GM19372 (cell line): ENCODE data around the gene SMCHD1.

Experiments used
- ATAC-seq: cut with Tn5 transposase; IDR thresholded peaks from one replicate; pipeline ENCODE4 v1.9.1; 2021; ENCODE audit warnings: mild to moderate bottlenecking, low read depth, moderate library complexity; ENCODE audit not compliant: unreplicated experiment

The SMCHD1 gene

DNA sequence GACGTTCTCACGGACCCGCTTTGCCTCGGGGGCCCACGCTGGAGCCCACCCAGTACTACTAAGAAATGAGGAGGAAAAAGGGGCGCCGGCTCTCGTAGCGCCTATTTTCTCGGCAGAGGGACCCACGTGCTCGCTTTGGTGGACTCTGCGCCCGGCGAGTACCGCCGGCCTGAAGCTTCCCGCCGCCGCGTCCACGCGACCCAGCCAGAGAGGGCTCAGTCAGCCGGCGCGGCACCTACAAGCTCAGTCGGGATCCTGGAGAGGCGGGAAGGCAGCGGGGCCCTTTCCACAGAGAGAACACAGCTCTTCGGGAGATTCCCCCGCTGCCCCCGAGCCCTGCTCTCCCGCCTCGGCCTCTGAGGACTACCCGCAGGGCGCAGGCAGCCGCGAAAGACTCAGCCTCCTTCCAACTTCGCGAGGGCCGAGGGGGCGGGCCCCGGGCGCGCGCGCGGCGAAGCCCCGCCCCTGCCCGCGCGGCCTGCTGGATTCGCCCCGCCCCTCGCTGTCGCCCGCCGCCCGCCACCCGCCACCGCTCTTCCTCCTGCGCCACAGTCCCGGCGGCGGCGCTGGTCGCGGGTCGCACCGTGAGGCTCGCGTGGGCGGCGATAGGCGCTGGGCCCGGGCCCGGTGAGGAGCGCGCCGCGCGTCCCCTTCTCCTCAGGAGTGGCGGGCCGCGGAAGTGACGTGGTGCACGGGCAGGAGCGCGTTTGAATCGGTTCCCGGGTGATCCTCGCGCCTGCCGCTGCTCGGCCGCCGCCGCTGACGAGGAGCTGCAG, at the start of gene SMCHD1:
Gene SMCHD1, plus strand, starts transcription at position 549 of the 776 bp plus-strand sequence. CDS start 350 bp downstream, outside the sequence.
- ATAC-seq = peak; percentile 66

DNA sequence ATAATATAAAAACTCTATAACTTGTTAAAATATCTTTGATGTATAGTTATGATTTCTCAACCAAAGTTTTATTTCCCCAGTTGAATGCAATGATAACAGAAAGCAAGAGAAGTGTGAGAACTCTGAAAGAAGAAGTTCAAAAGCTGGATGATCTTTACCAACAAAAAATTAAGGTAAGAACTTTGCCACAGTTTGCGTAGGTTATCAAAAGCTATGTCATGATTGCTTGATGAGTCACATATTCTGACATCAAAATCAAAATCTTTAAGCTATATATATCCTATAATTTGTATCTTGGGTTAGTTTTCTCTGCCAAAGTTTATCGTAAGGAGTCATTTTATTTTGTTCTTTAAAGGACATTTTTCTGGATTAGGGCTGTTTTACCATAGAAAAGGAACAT, 49.2 kb upstream of the SMCHD1 start:
- ATAC-seq = no peak

DNA sequence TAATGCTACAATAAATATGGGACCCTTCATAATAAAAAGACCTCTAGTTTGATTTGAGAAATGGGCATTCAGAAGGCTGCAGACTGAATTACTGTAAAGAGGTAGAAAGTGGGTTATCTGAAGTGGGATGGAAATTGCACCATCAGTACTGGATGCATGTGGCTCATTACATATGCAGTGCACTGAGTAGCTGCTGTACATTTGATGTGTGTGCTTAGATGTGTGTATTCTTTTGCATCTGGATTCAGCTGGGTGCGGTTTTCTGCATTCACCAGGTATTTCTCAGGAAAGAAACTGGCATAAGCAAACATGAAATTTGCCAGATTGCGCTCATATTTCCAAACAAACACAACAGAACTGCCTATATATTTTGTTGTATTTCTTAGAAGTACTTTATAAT, 45.9 kb upstream of the SMCHD1 start:
- no peak for ATAC-seq

DNA sequence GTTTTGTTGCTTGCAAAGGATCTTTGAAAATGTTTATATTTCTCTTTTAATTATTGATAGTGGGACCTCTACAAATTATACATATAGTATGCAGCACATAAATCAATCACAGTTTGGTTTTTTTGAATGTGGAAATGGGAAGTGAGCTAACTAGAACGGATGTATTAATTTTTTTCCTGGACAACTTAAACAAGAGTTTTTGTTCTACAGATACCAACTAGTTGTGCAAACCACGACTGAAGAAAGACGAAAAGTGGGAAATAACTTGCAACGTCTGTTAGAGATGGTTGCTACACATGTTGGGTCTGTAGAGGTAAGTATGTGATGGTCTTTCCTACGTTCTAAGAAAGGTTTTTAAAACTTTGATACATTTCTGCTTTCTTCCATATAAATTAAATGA, 45.0 kb upstream of the SMCHD1 start:
- ATAC-seq = no peak

DNA sequence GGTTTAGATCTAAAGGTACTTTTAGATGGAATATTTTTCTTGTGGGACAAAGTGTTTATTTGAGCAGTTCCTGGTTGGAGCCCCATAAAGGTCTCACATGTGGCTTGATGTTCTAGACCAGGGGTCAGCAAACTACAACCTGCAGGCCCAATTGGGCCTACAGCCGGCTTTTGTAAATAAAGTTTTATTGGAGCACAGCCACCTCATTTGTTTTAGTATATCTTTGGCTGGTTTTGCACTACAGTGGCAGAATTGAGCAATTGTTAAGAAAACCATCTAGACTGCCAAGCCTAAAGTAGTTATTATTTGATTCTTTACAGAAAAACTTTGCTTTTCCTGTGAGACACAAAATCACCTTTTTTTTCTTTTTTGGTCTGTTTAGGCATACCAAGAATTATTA, 42.5 kb upstream of the SMCHD1 start:
- ATAC-seq = no peak

DNA sequence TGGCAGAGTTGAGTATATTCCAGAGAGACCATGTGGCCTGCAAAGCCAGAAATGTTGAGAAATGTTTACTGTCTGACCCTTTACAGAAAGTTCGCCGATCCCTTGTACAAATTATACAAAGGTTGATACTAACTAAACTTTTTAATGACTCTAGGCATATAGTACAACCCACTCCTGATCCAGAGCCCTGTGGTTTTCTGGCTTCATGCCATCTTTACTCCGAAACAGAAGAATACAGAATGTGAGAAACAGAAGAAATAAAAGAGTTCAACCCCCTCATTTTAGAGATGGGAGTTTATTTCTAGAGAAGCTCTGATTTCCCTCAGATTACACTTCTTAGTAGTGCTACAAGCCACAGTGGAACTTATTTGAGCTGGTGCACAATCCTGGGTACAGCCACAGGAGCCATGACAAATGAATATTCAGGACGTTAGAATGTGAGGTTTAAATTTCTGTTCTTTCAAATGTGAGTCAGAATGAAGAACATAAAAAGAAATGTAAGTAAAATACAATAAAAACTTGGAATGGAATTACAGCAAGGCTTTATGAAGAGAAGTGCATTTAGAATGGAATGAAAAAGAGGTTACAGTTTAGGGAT, 38.0 kb upstream of the SMCHD1 start:
- ATAC-seq = no peak

DNA sequence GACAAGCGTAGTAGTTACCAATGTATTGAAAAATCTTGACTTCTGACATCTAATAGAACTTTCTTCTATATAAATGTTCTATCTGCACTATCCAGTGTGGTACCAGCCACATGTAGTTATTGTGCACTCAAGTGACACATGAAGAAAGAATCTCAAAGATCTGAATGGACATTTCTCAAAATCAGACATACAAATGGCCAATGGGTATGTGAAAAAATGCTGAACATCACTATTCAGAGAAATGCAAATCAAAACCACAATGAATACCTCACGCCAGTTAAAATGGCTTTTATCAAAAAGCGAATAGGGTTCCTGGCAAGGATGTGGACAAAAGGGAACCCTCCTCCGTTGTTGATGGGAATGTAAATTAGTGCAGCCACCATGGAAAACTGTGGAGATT, 37.5 kb upstream of the SMCHD1 start:
- ATAC-seq = no peak

DNA sequence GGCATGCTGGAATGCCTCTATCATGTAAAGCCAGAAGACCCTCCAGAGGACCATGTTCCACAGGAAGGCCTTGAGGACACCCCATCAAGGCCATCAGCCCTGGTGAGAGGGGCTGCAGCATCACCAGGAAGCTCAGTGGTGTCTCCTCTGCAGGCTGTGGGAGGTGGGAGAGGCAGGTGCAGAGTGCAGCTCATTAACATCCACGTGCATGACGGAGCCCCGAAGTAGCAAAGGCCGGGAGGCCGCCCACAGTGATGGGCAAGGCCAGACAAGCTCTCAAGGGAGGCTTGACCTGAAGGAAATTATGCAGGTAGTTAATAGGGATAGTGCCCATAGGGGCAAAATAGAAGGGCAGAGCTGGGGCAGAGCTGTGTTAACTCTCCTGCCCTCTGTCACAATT, 30.3 kb upstream of the SMCHD1 start:
- ATAC-seq = no peak

DNA sequence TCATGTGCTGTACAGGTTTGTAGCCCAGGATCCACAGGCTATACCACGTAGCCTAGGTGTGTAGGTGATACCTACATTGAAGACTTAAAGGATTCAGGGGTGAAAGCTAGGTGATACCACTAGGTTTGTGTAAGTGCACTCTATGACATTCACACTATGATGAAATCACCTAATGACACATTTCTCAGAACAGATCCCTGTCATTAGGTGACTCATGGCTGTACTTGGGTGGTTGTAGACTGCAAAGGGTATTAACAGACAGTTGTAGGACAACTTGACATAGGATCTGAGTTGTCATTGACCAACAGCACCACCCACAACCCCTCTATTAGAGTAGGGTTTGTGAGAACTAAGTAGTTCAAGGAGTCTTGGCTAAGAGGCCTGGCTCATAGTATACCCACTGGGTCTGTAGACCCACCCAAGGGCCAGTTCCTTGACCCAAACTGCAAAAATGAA, 27.7 kb upstream of the SMCHD1 start:
- no peak for ATAC-seq

DNA sequence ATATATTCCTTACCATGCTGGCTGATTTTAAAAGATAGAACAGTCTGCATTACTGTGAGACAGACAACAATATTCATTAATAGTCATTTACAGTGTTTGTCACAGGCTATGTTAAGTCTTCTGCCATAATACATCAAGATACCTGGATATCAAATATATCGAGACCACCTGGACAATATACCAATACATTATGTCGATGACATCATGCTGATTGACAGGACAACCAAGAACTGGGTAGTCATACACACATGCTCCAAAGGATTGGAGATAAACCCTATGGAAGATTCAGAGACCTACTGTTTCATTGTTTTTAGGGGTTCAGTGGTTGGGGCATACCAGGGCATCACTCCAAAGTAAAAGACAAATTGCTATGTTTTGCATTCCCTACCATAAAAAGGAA, 26.5 kb upstream of the SMCHD1 start:
- no peak for ATAC-seq

DNA sequence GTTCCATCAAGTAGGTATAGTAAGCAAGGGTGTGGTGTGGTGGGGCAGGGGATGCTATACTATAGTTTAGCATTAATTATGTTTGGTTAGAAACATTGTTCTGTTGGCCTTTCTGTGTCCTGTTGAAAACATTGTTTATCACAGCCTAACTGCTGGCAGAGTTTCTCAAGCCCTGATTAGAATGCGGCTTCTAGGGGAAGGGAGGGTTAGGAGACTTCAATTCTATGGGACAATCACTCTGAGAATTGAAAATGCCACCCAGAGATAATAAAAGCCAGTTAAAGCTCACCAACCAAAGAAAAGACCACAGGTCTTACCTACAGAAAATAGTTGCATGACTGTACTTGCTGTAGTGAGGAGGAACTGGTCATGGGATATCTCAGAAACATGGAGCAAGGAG, 19.9 kb upstream of the SMCHD1 start:
- ATAC-seq = no peak

DNA sequence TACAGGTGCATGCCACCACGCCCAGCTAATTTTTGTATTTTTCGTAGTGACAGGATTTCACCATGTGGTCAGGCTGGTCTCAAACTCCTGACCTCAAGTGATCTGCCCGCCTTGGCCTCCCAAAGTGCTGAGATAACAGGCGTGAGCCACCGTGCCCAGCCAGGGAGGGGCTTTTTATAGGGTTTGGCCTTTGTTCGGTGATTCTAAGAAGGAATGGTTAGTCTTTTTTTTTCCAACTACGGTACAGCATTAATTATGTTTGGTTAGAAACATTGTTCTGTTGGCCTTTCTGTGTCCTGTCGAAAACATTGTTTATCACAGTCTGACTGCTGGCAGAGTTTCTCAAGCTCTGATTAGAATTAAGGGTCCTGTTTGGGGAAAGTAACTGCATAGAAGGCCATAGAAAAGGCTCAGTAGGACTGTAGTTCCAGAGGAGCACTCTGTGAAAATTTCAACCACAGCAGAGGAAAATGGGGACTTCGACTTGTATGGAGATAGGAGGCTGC, 19.3 kb upstream of the SMCHD1 start:
- ATAC-seq = peak; percentile 17

DNA sequence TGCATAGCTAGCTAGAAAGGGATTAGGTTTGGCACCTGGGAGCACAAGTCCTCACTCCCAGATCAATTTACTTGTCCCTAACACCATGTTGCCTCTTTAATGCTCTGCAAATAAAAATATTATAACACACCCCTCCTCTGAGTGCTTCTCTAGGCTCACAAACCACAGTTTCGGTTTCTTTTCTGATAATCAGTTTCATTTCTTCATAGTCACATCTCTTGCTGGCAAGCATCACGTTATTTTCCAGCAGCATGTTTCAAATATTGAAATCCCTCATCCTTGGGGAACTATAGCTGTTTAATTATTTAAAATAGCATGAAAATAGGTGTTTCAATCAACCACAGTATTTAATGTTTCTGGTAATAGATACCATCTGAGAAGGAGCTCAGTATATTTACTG, 13.9 kb upstream of the SMCHD1 start:
- ATAC-seq = peak; percentile 63

DNA sequence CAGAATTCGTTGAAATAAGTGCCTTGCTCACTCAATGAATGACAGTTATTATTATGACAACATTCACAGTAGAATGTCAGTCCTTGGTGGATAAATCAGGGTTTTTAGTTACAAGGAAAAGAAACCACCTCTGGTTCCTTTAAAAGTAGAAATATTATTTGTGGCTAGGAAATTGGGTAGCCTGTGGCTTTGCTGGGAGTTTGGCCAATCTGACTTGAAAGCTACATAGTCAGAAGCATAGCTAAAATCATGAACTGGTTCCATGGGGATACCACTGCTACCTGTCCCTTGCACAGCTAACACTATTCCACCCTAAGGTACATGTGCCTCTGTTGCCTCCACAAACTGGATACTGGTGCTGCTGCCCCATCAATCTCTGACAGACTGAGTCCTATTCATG, 12.8 kb upstream of the SMCHD1 start:
- no peak for ATAC-seq

DNA sequence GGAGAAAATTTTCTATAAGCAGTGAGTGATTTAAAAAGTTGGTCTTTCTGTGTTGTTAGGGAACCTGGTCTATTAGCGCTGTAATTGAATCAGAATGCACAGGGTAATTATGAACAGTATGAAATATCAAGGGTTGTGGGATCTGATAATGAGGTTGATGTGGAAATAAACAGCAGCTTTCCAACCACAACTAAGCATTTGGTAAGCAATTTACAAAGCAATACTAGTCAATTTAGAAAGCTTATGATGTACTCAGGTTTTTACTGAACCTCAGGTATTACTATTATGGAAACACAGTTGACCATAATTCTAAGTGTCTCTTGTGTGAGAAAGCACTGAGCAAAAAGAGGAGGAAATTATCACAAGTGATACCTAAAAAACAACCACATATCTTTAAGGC, 11.0 kb upstream of the SMCHD1 start:
- no peak for ATAC-seq

DNA sequence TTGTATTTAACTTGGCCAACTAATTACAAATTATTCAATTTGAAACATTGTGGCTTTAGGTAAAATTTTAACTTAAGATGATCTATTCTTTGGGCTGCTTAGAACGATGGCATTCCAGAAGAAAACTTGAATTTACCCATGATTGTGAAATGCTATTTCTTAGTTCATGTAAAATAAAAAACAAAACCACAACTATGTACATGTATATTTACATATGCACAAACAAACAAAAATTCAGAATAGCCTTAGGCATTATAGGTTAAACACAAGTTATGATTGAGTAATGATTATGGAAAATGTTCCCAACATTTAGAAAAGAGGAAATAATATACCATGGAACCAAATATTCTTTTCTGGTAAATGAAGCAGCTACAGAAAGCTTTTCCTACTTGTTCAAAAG, 3.5 kb upstream of the SMCHD1 start:
- ATAC-seq = no peak

DNA sequence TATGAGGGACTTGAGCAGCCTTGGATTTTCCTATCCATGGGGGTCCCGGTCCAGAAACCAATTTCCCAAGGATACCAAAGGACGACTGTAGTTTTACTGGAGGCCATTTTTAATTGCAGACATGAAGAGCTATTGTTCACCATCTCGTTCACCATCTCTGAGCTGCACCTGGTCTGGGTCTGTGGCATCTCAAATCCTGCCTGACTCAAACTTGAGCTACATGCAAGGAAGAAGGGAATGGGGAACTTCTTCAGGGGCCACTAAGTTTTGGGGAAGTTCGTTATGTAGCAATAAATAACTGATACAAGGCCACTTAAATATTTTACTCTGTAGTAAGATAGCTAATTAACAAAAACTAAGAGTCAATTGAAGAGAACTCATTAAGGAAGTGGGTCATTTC, 2.1 kb upstream of the SMCHD1 start:
- no peak for ATAC-seq

DNA sequence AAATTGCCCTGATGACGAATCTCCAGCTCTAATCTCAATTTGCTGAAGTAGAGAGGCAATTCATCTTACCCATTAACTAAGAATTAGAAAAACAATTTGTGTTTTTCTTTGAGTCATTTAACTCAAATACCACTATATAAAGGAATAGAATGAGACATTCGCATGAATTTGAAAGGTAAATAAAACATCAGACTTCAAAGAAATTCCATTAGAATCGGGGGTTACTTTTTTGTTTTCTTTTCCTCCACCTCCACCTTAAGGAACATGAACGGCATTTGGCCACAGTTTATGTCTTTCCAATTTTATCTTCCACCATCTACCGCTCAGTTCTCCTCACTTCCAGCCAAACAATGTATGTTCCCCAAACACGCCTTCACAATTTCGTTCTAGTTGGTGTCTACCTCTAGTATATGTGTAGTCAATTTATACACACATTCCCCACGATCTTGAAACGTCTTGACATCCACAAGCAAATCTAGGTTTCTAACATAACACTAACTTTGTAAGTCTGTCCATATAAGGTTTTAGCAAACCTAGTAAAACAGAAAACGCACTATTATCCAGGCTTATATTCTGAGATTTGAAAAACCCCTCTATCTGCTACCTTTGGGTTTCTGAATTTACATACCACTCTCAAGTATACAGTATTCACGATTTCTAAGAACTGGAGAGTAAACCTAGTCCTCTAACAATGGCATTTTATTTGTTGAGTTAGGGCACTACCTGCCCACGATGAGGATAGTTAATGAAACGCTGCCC, 1.2 kb upstream of the SMCHD1 start:
- no peak for ATAC-seq

DNA sequence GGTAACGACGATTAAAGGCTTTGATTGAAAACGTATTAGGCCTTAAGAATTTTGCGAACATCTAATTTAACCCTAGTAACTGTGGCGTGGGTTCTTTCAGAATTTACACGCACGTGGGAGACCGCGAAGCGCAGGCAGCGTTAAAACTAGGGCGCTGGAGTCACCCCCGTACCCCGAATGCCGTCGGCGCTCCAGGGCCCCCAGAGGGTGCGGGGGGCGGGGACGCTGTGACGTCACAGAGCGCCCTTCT, 673 bp upstream of the SMCHD1 start:
- peak; percentile 37 for ATAC-seq

DNA sequence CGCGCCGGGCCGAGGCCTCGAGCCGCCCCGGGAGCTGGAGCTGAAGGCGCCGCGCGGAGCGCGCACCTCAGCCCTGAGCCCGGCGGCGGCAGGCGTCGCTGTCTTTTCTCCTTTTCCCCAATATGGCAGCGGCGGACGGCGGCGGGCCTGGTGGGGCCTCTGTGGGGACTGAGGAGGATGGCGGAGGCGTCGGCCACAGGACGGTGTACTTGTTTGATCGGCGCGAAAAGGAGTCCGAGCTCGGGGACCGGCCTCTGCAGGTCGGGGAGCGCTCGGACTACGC, 369 bp downstream of the SMCHD1 start:
- peak; percentile 13 for ATAC-seq

DNA sequence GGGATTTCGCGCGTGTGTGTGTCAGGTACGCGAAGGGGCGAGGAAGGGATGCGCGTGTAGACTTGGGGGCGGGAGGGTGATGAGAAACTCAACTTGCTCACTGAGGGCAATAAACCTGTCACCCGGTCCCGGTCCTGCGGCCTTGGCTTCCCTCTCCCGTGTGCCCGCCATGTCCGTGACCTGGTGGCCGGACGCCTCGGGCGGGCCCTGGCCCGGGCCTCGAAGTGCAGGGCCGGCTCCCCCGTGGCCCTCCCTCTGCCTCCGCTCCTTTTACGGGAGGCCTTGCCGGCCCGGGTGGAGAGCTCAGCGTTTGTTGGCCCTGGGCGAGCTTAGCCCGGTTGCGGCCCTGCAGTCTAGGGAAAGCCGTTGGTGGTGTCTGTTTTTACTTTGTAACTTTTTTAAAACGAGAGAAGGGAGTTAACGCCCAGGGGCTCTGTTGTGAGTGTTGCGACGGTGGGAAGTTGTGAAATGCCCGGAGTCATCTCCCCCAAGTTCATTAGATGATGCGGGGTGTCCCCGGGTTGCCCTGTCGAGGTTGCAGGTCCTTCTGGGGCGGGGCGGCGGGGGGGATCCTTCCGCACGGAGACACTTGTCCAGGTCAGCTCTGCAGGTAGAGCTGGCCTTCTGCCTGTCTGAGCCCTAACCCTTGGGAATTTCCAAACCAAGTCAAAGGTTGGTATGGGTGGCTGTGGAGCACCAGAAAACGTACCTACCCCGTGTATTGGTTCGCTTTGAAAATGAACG, 883 bp downstream of the SMCHD1 start:
- ATAC-seq = peak; percentile 3
